Measurements from ENCODE around the gene TJAP1. TPM values are rescaled to one million over a fixed set of nuclear protein-coding genes. Genes with fewer than 3 reads are reported as not detected.

The TJAP1 gene
- total RNA-seq, 1 experiment from 2014 or later = 78.9 TPM

- H3K4me1 Mint-ChIP-seq (ENCODE audit: insufficient read depth, unreplicated experiment) = peaks cover 46% of the 10 kb centered on the region
- POLR2A ChIA-PET = interaction anchor here (1.4 to 9.6 kb wide), 5 partner anchors 10 to 63 kb away, joined by 3 to 209 read pairs (median 10); partner anchors contain the start of genes ABCC10, DLK2, POLR1C and TJAP1
- BruUV-seq (replicated peaks) = no TSS peak
- CTCF ChIA-PET = interaction anchor here (0.6 to 9.0 kb wide), 5 partner anchors 15 to 128 kb away, joined by 3 to 93 read pairs (median 3); partner anchors contain the start of gene DLK2
- no peaks in the 10 kb centered on the region for H3K27me3 Mint-ChIP-seq (ENCODE audit: insufficient read depth, unreplicated experiment)
- DNase-seq (ENCODE audit: unreplicated experiment) = no peak
- H3K9me3 Mint-ChIP-seq (ENCODE audit: unreplicated experiment) = no peaks in the 10 kb centered on the region
- H3K36me3 Mint-ChIP-seq (ENCODE audit: insufficient read depth, unreplicated experiment) = peaks cover 25% of the 10 kb centered on the region
- peak overlapping the region; percentile 58 for H3K27ac Mint-ChIP-seq (ENCODE audit: low read depth, unreplicated experiment)
- no peak overlapping the region for H3K4me3 Mint-ChIP-seq (ENCODE audit: unreplicated experiment)
- intact Hi-C loops (cut with micrococcal nuclease) = no loop called here
- no peak for TF ChIP-seq CTCF (IDR thresholded peaks at IDR 0.05; ENCODE audit: unreplicated experiment)
These were observed 13.2 kb downstream of the TJAP1 start for GRCh38 chr6:43490523-43490939.

DNA sequence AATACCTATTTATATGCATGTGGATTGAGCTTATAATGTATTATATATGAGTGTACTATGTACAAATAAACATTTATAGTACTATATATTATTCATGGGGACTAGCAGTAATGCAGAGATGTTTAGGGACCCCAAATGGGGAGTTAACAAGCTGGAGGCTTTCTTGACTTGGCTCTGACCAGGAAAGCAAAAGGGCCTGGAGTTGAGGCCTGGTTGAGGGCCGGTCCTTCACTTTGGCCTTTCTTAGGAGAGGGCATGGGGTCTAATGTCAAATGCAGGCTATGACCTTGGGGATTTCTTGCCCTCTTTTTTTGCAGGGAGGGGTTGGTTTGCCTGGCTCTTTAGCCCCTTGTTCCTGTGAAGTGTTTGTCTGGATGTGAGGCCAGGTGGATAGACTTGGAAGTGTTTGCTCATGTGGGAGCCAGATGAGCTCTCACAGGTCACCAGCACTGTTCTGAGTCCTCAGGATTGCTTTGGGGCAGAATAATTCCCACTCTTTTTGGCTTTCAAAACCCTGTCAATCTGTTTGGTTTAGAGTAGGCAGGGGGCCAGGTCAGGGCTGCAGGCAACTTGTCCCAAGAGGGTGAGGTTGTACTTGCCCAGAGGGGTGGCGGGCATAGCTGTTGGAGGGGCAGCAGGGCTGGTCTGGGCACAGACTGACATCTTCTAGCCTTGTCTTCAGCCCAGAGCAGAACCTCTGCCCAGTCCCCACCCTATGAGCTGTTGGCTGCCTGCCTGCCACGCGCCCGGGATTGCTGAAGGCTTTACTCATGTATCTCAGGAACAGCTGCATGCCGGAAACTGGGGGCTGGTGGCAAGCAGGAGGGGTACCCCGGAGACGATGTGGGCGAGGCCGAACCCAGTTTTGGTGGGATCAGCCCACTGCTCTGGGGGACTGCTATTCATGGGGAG, 14.6 kb downstream of the TJAP1 start:
- CTCF ChIA-PET = interaction anchor here (0.6 to 9.0 kb wide), 4 partner anchors 13 to 233 kb away, joined by 3 to 102 read pairs (median 48); partner anchors contain the start of gene DLK2
- H3K9me3 Mint-ChIP-seq (ENCODE audit: unreplicated experiment) = no peaks in the 10 kb centered on the region
- no TSS peak for BruUV-seq (replicated peaks)
- intact Hi-C loops (cut with micrococcal nuclease) = no loop called here
- POLR2A ChIA-PET = interaction anchor here (0.5 to 9.6 kb wide), 15 partner anchors 12 to 325 kb away, joined by 3 to 209 read pairs (median 4); partner anchors contain the start of genes ABCC10, DLK2, GTPBP2 and POLR1C
- H3K4me3 Mint-ChIP-seq (ENCODE audit: unreplicated experiment) = peak overlapping the region; percentile 45
- no peak for TF ChIP-seq CTCF (IDR thresholded peaks at IDR 0.05; ENCODE audit: unreplicated experiment)
- H3K36me3 Mint-ChIP-seq (ENCODE audit: insufficient read depth, unreplicated experiment) = peaks cover 24% of the 10 kb centered on the region
- H3K27me3 Mint-ChIP-seq (ENCODE audit: insufficient read depth, unreplicated experiment) = no peaks in the 10 kb centered on the region
- peaks cover 58% of the 10 kb centered on the region for H3K4me1 Mint-ChIP-seq (ENCODE audit: insufficient read depth, unreplicated experiment)
- peak overlapping the region; percentile 50 for H3K27ac Mint-ChIP-seq (ENCODE audit: low read depth, unreplicated experiment)
- peak; percentile 84 for DNase-seq (ENCODE audit: unreplicated experiment)

- no peaks in the 10 kb centered on the region for H3K27me3 Mint-ChIP-seq (ENCODE audit: insufficient read depth, unreplicated experiment)
- H3K36me3 Mint-ChIP-seq (ENCODE audit: insufficient read depth, unreplicated experiment) = peaks cover 30% of the 10 kb centered on the region
- ChIA-PET CTCF (interaction anchor here (0.6 to 9.0 kb wide), 5 partner anchors 7 to 232 kb away, joined by 3 to 102 read pairs (median 4); partner anchors contain the start of gene DLK2), POLR2A (interaction anchor here (0.6 to 9.6 kb wide), 13 partner anchors 11 to 325 kb away, joined by 3 to 209 read pairs (median 4); partner anchors contain the start of genes ABCC10, DLK2, GTPBP2 and POLR1C)
- intact Hi-C loops (cut with micrococcal nuclease) = no loop called here
- no peak for TF ChIP-seq CTCF (IDR thresholded peaks at IDR 0.05; ENCODE audit: unreplicated experiment)
- BruUV-seq (replicated peaks) = no TSS peak
- DNase-seq (ENCODE audit: unreplicated experiment) = no peak
- peak overlapping the region; percentile 45 for H3K4me3 Mint-ChIP-seq (ENCODE audit: unreplicated experiment)
- peak overlapping the region; percentile 50 for H3K27ac Mint-ChIP-seq (ENCODE audit: low read depth, unreplicated experiment)
- peaks cover 64% of the 10 kb centered on the region for H3K4me1 Mint-ChIP-seq (ENCODE audit: insufficient read depth, unreplicated experiment)
- no peaks in the 10 kb centered on the region for H3K9me3 Mint-ChIP-seq (ENCODE audit: unreplicated experiment)
These were observed 15.3 kb downstream of the TJAP1 start for GRCh38 chr6:43492673-43493072.

DNA sequence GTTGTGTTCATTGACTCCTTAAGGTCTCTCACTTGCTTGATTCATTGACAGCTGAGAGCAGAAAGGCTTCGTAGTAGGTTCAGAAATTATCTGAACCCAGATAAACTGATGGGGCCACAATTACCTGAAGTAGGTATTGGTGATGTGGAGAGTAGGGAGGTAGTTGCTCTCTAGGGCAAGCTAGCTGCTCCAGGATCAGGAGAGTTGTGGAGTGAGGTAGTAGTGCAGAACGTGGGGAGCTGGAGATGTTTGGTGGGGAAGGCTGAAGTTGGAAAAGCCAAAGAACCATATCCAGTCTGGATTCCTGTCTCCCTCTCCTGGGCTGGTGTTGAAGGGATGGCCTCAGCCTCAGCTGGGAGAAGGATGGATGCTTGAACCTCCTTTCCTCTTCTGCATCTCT, 15.9 kb downstream of the TJAP1 start:
- H3K27me3 Mint-ChIP-seq (ENCODE audit: insufficient read depth, unreplicated experiment) = no peaks in the 10 kb centered on the region
- H3K4me3 Mint-ChIP-seq (ENCODE audit: unreplicated experiment) = no peak overlapping the region
- no peak for DNase-seq (ENCODE audit: unreplicated experiment)
- no peaks in the 10 kb centered on the region for H3K9me3 Mint-ChIP-seq (ENCODE audit: unreplicated experiment)
- peaks cover 62% of the 10 kb centered on the region for H3K4me1 Mint-ChIP-seq (ENCODE audit: insufficient read depth, unreplicated experiment)
- no peak overlapping the region for H3K27ac Mint-ChIP-seq (ENCODE audit: low read depth, unreplicated experiment)
- ChIA-PET POLR2A (interaction anchor here (0.8 to 9.6 kb wide), 10 partner anchors 10 to 124 kb away, joined by 3 to 209 read pairs (median 9); partner anchors contain the start of genes ABCC10, DLK2, POLR1C and TJAP1), CTCF (interaction anchor here (0.9 to 9.0 kb wide), 6 partner anchors 8 to 73 kb away, joined by 3 to 102 read pairs (median 20); partner anchors contain the start of genes DLK2 and TJAP1)
- BruUV-seq (replicated peaks) = no TSS peak
- intact Hi-C loops (cut with micrococcal nuclease) = no loop called here
- no peak for TF ChIP-seq CTCF (IDR thresholded peaks at IDR 0.05; ENCODE audit: unreplicated experiment)
- H3K36me3 Mint-ChIP-seq (ENCODE audit: insufficient read depth, unreplicated experiment) = peaks cover 36% of the 10 kb centered on the region
